K562 (cell line): ENCODE results near the gene SRPK1. TPM values are rescaled to one million over a fixed set of nuclear protein-coding genes. Genes with fewer than 3 reads are reported as not detected.

Experiments used
- BCL6 ChIP-seq: fragments of 250-450 bp; sonication (Bioruptor Pico); IDR thresholded peaks from 2 replicates; pipeline ENCODE4 v1.4.0; 2020
- BRD4 ChIP-seq: fragments of 200-600 bp; sonication (generic); IDR thresholded peaks from 2 replicates; pipeline ENCODE4 v1.6.1; 2017; ENCODE audit warnings: inconsistent platforms
- DMBX1 ChIP-seq: fragments of 250-450 bp; sonication (Bioruptor Pico); IDR thresholded peaks from 2 replicates; pipeline ENCODE4 v1.8.0; 2022; ENCODE audit warnings: inconsistent platforms, mild to moderate bottlenecking, moderate library complexity, borderline replicate concordance
- GTF2E2 ChIP-seq: fragments of 200-800 bp; sonication (Bioruptor generic); IDR thresholded peaks from 2 replicates; pipeline ENCODE4 v1.6.1; 2016; ENCODE audit warnings: missing genetic modification characterization, missing compliant biosample characterization
- HDAC2 ChIP-seq: fragments of 450-650 bp; IDR thresholded peaks from 2 replicates; pipeline ENCODE4 v1.6.1; 2016; ENCODE audit warnings: mild to moderate bottlenecking
- KDM1A ChIP-seq, 2 experiments: fragments of 450-650 bp; IDR thresholded peaks; 2 replicates each; pipeline ENCODE4 v1.6.1; 2016; ENCODE audit warnings: mild to moderate bottlenecking in 2 of 2
- KDM5B ChIP-seq: fragments of 200-600 bp; sonication (generic); IDR thresholded peaks from 2 replicates; pipeline ENCODE4 v1.6.1; 2012; ENCODE audit warnings: low read depth, mild to moderate bottlenecking, moderate library complexity, low read length, control low read depth, inconsistent platforms; ENCODE audit not compliant: insufficient replicate concordance
- LEF1 ChIP-seq: fragments of 450-650 bp; IDR thresholded peaks from 2 replicates; pipeline ENCODE4 v1.6.1; 2016; ENCODE audit warnings: mild to moderate bottlenecking
- POLR2A ChIP-seq: fragments of 450-650 bp; conservative IDR thresholded peaks from 2 replicates; pipeline ENCODE4 v1.6.1; 2016
- POLR2G ChIP-seq: fragments of 200-400 bp; formaldehyde crosslinking; IDR thresholded peaks from 2 replicates; pipeline ENCODE4 v1.6.1; 2017; ENCODE audit warnings: low read depth, mild to moderate bottlenecking, antibody characterized with exemption, low read length, moderate library complexity
- PYGO2 ChIP-seq: fragments of 450-650 bp; IDR thresholded peaks from 2 replicates; pipeline ENCODE4 v1.6.1; 2016; ENCODE audit warnings: mild to moderate bottlenecking, missing genetic modification characterization, moderate library complexity, missing compliant biosample characterization
- RB1 ChIP-seq: fragments of 450-650 bp; IDR thresholded peaks from 2 replicates; pipeline ENCODE4 v1.6.1; 2017; ENCODE audit warnings: low read depth, mild to moderate bottlenecking
- SMARCA4 ChIP-seq: fragments of 450-650 bp; IDR thresholded peaks from 2 replicates; pipeline ENCODE4 v1.6.1; 2016
- TAF9B ChIP-seq: fragments of 450-650 bp; IDR thresholded peaks from 2 replicates; pipeline ENCODE4 v1.6.1; 2018; ENCODE audit warnings: mild to moderate bottlenecking; ENCODE audit not compliant: partially characterized antibody
- TCF7L2 ChIP-seq: fragments of 150-350 bp; IDR thresholded peaks from 2 replicates; pipeline ENCODE4 v1.6.1; 2016; ENCODE audit warnings: low read depth, mild to moderate bottlenecking, low read length, moderate library complexity
- TCFL5 ChIP-seq: fragments of 250-450 bp; sonication (Bioruptor Pico); conservative IDR thresholded peaks from 2 replicates; pipeline ENCODE4 v1.6.1; 2021; ENCODE audit warnings: mild to moderate bottlenecking, moderate library complexity, matching md5 sums
- ZBTB1 ChIP-seq: sonication (generic); formaldehyde crosslinking; IDR thresholded peaks from 2 replicates; pipeline ENCODE4 v1.8.1; 2023; ENCODE audit warnings: missing genetic modification reagents, low read depth, mild to moderate bottlenecking, borderline replicate concordance
- ZC3H11A ChIP-seq: IDR thresholded peaks from 2 replicates; pipeline ENCODE4 v1.6.1; 2012; ENCODE audit warnings: low read depth, low read length, improper control_type of control experiment
- polyA plus RNA-seq, 8 experiments: library from polyadenylated mRNA; depleted of rRNA in 4 of 8; stranded (reverse) in 5 of 8; unstranded in 3 of 8; fragments of >200 nt; fragmentation: Nextera tagmentation in 2 of 8; fragmentation: Illumina TruSeq in 1 of 8; extraction: Ambion mirVana in 2 of 8; extraction: Trizol in 1 of 8; gene quantifications; 2 replicates each; pipeline versions ENCODE4 v1.2.1 to v1.2.3, GENCODE V29; 2011 to 2014; ENCODE audit warnings: inconsistent platforms in 1 of 8, missing spikeins in 1 of 8
- total RNA-seq, 7 experiments: library from RNA; depleted of rRNA in 6 of 7; stranded (reverse); fragments of >200 nt in 6 of 7; fragmentation: Illumina TruSeq in 2 of 7; extraction: Trizol in 2 of 7; gene quantifications; 2 replicates each; pipeline versions ENCODE4 v1.2.1 to v1.2.3, GENCODE V29; 2011 to 2021; ENCODE audit warnings: low replicate concordance in 1 of 7
- TF ChIP-seq, protein P1 (sequence below): fragments of 450-650 bp; IDR thresholded peaks from 2 replicates; pipeline ENCODE4 v1.6.1; 2014; ENCODE audit warnings: low read depth, mild to moderate bottlenecking, moderate library complexity, borderline replicate concordance
- TF ChIP-seq, protein P2 (sequence below), 2 experiments: fragments of 450-650 bp; conservative IDR thresholded peaks; 2 replicates each; pipeline ENCODE4 v1.6.1; 2017; ENCODE audit warnings: mild to moderate bottlenecking in 2 of 2, moderate library complexity in 2 of 2
- TF ChIP-seq, protein P3 (sequence below): fragments of 450-650 bp; IDR thresholded peaks from 2 replicates; pipeline ENCODE4 v1.6.1; 2018; ENCODE audit not compliant: partially characterized antibody

SRPK1 gene
- total and polyA plus RNA-seq, 9 of the 15 experiments (the other 6 are each of a cell fraction or from before 2014, with no cell fraction given) = 99.6 to 185 (median 159) TPM

GRCh38 chr6:35920793-35921732 lies at the start of gene SRPK1 (continued):
- TF ChIP-seq, protein P1, sequence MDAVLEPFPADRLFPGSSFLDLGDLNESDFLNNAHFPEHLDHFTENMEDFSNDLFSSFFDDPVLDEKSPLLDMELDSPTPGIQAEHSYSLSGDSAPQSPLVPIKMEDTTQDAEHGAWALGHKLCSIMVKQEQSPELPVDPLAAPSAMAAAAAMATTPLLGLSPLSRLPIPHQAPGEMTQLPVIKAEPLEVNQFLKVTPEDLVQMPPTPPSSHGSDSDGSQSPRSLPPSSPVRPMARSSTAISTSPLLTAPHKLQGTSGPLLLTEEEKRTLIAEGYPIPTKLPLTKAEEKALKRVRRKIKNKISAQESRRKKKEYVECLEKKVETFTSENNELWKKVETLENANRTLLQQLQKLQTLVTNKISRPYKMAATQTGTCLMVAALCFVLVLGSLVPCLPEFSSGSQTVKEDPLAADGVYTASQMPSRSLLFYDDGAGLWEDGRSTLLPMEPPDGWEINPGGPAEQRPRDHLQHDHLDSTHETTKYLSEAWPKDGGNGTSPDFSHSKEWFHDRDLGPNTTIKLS = no peak; the same call in 1 of the 2 replicates
- TF ChIP-seq, protein P2, sequence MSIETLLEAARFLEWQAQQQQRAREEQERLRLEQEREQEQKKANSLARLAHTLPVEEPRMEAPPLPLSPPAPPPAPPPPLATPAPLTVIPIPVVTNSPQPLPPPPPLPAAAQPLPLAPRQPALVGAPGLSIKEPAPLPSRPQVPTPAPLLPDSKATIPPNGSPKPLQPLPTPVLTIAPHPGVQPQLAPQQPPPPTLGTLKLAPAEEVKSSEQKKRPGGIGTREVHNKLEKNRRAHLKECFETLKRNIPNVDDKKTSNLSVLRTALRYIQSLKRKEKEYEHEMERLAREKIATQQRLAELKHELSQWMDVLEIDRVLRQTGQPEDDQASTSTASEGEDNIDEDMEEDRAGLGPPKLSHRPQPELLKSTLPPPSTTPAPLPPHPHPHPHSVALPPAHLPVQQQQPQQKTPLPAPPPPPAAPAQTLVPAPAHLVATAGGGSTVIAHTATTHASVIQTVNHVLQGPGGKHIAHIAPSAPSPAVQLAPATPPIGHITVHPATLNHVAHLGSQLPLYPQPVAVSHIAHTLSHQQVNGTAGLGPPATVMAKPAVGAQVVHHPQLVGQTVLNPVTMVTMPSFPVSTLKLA (conservative IDR thresholded peaks at IDR 0.05) = peak; percentile 54 to 64
- TF ChIP-seq TAF9B = no peak
- TF ChIP-seq BCL6 (CRISPR knock-in tag) = no peak
- TF ChIP-seq SMARCA4 = peak; percentile 54; the same call in 1 of the 2 replicates
- 0 out of 2 replicates have a peak, but pooled peaks have one; percentile 47 for TF ChIP-seq DMBX1 (CRISPR knock-in tag)
- TF ChIP-seq KDM1A (IDR thresholded peaks at IDR 0.05) = peak; percentile 89 to 95
- TF ChIP-seq, protein P3, sequence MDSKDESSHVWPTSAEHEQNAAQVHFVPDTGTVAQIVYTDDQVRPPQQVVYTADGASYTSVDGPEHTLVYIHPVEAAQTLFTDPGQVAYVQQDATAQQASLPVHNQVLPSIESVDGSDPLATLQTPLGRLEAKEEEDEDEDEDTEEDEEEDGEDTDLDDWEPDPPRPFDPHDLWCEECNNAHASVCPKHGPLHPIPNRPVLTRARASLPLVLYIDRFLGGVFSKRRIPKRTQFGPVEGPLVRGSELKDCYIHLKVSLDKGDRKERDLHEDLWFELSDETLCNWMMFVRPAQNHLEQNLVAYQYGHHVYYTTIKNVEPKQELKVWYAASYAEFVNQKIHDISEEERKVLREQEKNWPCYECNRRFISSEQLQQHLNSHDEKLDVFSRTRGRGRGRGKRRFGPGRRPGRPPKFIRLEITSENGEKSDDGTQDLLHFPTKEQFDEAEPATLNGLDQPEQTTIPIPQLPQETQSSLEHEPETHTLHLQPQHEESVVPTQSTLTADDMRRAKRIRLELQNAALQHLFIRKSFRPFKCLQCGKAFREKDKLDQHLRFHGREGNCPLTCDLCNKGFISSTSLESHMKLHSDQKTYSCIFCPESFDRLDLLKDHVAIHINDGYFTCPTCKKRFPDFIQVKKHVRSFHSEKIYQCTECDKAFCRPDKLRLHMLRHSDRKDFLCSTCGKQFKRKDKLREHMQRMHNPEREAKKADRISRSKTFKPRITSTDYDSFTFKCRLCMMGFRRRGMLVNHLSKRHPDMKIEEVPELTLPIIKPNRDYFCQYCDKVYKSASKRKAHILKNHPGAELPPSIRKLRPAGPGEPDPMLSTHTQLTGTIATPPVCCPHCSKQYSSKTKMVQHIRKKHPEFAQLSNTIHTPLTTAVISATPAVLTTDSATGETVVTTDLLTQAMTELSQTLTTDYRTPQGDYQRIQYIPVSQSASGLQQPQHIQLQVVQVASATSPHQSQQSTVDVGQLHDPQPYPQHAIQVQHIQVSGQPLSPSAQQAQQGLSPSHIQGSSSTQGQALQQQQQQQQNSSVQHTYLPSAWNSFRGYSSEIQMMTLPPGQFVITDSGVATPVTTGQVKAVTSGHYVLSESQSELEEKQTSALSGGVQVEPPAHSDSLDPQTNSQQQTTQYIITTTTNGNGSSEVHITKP = peak; percentile 99
- TF ChIP-seq TCFL5 (CRISPR knock-in tag) = no peak
- no peak for TF ChIP-seq LEF1
- TF ChIP-seq GTF2E2 (tag) = no peak; the same call in 1 of the 2 replicates
- TF ChIP-seq RB1 = peak; percentile 79
- peak; percentile 96 for TF ChIP-seq POLR2G
- peak; percentile 87 for TF ChIP-seq KDM5B
- peak; percentile 98 for TF ChIP-seq HDAC2
- no peak for TF ChIP-seq ZC3H11A
- no peak for TF ChIP-seq ZBTB1 (CRISPR knock-in tag)
- peak; percentile 77 for TF ChIP-seq TCF7L2
- TF ChIP-seq PYGO2 = no peak
- no peak for TF ChIP-seq BRD4
- TF ChIP-seq POLR2A = peak; percentile 92
